GM21423 (cell line): ENCODE data around the gene GPR89B.
A peak's percentile ranks its signal among the peaks of the same experiment; 100 is the strongest.
"Not testable (repeated sequence)": the region's sequence is repeated elsewhere in the genome, so short reads cannot be mapped to it uniquely, and the experiment has no call there.

Experiments
- ATAC-seq: cut with Tn5 transposase; IDR thresholded peaks from one replicate; pipeline ENCODE4 v1.9.1; 2021; ENCODE audit warnings: mild to moderate bottlenecking, moderate library complexity; ENCODE audit not compliant: unreplicated experiment

Gene GPR89B

GRCh38 chr1:147935296-147935695, 7.1 kb downstream of the GPR89B start:
- not testable (repeated sequence) for ATAC-seq

DNA sequence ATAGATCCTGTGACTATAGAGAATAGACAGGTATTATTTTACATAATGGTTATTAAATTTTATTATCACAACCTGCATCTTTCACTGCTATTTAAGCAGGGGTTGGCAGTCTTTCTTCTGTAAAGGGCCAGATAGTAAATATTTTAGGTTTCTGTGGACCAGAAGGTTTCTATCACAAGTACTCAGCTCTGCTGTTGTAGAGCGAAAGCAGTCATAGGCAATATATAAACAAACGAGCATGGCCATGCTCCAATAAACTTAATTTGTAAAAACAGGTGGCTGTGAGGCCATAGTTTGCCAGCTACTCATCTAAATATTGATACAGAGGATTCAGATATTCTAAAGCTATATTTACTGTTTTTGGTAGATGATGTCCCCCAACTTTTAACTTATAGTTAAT, 12.2 kb downstream of the GPR89B start:
- not testable (repeated sequence) for ATAC-seq

GRCh38 chr1:147942563-147942962, 14.3 kb downstream of the GPR89B start:
- ATAC-seq: not testable (repeated sequence)

GRCh38 chr1:147949517-147949916, 21.3 kb downstream of the GPR89B start:
- not testable (repeated sequence) for ATAC-seq

- not testable (repeated sequence) for ATAC-seq
Observed at GRCh38 chr1:147958906-147959305, 30.7 kb downstream of the GPR89B start.

DNA sequence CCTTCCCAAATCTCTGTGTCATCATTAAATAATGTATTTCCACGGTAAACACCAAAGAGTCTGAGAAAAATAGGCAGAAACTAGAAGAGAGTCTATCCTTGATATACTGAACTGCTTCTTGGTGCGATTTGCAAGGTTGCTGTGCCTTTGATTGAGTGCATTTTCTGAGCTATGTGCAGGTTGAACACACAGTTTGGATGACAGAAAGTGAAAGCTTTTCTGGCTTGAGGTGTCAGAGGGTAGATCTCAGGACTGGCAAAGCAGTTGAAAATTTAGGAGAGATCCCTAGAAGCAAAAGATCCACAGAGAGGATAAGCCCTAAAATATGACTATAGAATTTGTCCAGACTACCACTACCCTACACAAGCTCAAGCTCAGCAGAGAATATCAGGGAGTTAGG, 31.5 kb downstream of the GPR89B start:
- ATAC-seq: not testable (repeated sequence)

DNA sequence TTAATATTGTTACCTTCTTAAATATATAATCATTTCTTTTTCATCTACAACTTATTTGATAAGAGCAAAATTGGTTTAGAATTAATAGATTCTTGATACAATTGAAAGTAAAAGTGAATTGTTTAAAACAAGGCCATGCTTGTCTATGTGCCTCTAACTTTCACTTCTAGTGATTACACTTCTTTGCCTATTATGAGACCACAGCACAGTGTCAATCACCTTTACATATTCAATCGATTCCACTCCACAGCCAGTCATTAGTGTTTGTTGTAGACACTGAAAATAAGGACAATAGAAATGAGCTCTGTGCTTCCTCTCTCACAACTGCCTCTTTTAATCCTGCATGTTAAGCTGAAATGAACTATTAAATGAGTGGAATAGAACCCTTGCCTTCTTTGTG, 36.4 kb downstream of the GPR89B start:
- ATAC-seq: not testable (repeated sequence)

GRCh38 chr1:147966657-147967056, 38.4 kb downstream of the GPR89B start:
- ATAC-seq: peak; percentile 61

DNA sequence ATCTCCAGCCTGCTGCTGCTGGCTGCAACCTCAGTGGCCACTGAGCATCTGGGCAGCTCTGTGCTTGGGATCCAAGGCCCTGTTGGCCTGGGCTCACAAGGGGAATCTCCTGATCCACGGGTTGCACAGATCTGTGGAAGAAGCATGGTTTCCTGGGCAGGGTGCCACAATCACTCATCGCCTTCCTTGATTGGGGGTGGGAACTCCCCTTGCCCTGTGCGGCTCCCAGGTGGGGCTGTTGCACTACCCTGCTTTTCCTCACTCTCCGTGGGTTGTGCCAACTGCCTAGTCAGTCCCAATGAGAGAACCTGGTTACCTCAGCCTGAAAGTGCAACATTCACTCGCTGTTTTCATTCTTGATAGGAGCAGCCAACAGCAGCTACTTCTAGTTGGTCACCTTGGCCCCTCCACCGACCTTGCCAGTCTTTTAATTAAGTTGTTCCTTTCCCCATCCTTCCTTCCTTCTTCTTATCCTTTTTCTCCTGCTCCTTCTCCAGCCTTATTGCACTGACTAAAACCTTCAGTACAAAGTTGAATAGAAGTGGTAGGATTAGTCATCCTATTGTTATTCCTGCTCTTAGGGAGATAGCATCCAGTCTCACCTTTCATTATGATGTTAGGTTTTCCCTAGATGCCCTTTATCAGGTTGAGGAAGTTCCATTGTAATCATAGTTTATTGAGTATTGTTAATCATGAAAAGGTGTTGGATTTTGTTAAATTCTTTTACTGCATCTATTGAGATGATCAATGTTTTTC, 50.9 kb downstream of the GPR89B start:
- ATAC-seq: not testable (repeated sequence)

GRCh38 chr1:147985374-147985773, 57.2 kb downstream of the GPR89B start:
- ATAC-seq: not testable (repeated sequence)

GRCh38 chr1:147987893-147988292, 59.7 kb downstream of the GPR89B start:
- not testable (repeated sequence) for ATAC-seq

- ATAC-seq: not testable (repeated sequence)
Observed at GRCh38 chr1:147992916-147993315, 64.7 kb downstream of the GPR89B start.

GRCh38 chr1:147993400-147993799, 65.2 kb downstream of the GPR89B start:
- not testable (repeated sequence) for ATAC-seq

DNA sequence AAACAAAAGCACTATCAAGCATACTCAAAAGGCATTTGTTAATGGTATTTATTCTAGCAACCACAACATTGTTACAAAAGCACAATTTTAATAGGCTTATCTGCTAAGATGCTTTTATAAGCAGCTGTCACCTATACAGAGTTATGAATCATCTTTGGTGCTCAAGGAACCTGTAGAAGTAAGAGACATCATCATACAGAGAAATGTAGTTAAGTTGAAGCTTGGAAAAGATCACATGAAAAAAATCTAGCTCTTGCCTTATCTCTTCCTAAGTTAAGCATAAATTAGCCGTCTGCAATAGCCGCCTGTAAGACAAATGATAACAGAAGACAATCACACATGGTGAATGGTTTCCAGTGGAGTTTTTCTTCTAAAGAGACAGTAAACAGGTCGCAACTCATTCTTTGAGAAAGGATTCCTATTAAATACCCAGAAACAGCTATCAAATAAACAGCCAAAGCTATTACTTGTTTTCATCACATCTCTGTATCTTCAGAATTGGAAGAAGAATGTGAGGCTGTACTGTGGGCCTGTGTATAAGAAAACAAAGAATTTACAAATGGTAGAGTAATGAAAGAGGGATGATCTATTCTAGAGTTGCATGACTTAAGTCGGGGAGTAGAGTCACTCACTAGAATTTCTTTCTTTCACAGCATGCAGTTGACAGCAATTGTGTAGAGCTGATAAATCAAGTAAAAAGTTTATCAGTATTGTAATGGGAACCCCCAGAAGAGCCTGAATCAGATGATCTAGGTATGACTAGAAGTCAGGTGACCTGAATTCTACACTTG, 65.8 kb downstream of the GPR89B start:
- not testable (repeated sequence) for ATAC-seq

DNA sequence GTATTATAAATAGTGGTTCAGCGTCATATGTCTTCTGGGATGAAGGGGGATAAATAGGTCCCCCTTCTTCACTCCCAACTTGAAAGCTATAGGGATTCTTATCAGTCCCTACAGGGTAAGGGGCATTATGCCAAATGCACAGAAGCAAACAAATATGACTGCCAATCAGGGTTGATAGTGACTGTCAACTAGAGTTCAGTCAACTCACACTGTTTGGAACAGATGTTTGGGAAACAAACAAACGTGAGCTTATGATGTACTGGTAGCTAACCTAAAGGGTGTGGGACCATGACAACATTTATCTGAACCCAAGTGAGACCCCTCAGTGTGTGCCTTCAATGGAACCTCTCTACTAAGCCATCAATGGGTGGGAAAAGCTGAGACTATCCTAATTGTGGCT, 67.9 kb downstream of the GPR89B start:
- ATAC-seq: not testable (repeated sequence)

DNA sequence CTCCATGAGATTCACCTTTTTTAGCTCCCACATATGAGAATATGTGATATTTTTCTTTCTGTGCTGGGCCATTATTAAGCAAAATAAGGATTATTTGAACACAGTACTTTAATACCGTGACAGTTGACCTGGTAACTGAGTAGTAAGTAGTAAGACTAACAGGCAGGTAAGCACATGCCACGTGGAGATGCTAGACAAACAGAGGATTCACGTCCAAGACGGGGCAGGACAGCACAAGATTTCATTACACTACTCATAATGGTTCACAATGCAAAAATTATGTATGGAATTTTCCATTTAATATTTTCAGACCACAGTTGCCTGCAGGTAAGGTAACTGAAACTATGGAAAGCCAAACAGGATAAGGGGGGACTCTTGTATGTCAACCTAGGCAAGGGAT, 79.5 kb downstream of the GPR89B start:
- ATAC-seq: not testable (repeated sequence)

DNA sequence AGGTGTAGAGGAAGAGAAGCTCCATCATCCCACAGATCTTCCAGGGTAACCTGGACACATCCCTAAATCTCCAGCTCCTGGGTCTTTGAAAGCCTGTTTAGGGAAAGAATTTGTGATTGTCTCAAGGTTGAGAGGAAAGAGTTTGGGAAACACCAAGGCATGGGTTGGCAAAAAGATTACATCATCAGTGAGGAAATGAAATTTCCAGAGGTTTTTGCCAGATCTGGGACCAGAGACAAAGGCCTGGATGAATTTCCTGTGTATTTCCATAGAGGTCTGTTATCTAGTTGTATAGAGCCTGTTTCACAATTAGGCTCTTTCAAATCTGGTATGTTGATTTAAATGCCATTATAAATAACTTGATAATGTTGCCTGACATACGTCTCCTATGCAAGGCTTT, 82.3 kb downstream of the GPR89B start:
- no peak for ATAC-seq

DNA sequence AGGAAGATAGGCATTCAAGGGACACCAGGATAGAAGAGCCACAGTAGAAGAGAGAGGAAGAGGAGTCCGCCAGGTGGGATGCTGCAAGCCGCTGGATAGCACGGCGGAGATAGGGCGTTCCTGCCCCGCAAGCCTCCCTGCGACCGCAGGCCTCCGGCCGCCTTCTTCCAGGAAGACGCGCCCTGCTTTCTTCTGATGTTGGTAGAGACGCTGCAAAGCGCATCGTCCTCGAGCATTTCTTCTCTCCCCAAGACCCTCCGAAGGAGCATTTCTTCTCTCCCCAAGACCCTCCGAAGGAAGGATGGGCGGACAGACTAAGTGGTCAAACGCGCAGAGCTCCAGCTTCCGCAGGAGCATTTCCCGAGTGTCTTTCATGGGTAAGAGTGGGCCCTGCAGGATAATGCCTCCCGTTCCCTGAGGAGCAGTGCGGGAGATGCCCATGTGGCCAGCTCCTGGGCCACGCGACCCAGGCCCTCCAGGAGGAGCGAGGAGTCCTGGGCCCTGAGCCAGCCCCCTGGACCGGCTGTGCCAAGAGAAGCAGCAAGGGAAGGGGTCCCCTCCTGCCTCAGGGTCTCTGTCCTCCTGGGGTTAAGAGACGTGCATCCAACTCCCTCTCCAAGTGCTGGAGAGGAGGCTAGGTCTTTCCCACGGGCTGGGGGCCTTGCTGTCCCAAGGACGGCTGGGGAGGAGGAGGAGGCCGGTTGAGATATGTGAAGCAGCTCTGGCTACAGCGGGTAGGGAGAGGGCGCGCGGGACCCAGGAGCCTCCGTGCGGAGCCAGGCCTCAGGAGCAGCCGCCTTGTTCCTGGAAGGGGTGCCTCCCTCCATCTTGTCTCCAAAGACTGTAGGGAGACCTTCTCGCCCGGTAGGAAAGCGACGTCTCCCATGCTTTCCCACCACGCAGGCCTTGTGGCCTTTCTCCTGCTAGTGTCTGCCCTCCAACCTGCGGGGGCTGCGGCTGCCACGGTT, 85.2 kb downstream of the GPR89B start:
- ATAC-seq: not testable (repeated sequence)

DNA sequence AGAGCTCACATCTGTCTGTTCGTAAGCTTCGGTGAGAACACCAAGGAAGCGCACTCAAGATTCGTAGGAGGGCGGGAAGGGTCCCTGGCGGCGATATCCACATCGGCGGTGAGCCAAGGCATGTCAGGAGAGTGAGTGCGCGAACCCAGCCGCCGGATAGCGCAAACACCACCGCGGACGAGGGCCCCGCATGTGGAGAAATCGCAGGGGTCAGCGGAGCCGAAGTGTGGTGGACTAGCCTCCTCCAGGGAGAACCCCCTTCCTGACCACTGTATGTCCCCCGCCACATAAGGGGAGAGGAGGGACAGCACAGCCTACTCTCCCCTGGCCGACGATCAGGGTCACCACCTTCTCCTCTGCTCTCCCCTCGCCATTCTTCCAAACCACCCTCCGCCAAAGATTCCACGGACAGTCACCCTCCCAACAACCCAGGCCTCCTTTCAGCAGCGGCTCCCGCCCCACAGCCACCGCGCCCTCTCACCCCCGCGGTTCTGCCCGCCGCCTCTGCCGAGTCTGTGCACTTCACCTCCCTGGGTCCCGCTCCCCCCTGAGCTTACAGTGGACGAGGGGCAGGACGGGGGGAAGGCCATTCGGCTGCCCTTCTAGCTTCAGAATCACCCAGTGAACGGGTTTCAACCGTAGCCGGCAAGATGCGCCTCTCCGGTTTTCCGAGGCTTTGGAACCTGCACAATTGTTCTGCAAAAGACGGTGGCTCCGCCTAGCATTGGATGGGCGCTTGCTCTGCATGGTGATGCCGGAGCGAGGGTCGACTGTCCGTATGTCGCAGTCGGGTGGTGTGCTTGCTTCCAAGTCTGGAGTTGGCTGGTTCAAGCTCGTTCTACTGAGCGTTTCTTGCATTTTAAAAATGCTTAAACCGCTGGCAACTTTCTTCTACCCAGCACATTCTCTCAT, 86.3 kb downstream of the GPR89B start:
- not testable (repeated sequence) for ATAC-seq

- ATAC-seq: not testable (repeated sequence)
Observed at GRCh38 chr1:148024918-148025317, 96.7 kb downstream of the GPR89B start.
